ENCODE measurements around the gene TPM2.
"Not testable (repeated sequence)": the region's sequence is repeated elsewhere in the genome, so short reads cannot be mapped to it uniquely, and the experiment has no call there.

TPM2 gene

GRCh38 chr9:35636877-35637246 is 52.9 kb downstream of the TPM2 start:
- not testable (repeated sequence) for H3K4me3 ChIP-seq (ENCODE audit: low read depth, low read length); H3K9ac ChIP-seq; H3K27me3 ChIP-seq (ENCODE audit: control insufficient read depth, insufficient read depth, low read length); H3K36me3 ChIP-seq (ENCODE audit: control insufficient read depth, insufficient read depth, low read length); H3K9me3 ChIP-seq (ENCODE audit: control insufficient read depth, low read length); H3K4me2 ChIP-seq (ENCODE audit: low read length); H2AFZ ChIP-seq; H3K27ac ChIP-seq; H3K79me2 ChIP-seq; H3K4me1 ChIP-seq

GRCh38 chr9:35636135-35636876 is 53.4 kb downstream of the TPM2 start:
- Histone ChIP-seq H3K36me3 (ENCODE audit: control insufficient read depth, insufficient read depth, low read length) (no peaks in the 10 kb centered on the region), H3K27ac (no peak overlapping the region), H3K4me1 (no peaks in the 10 kb centered on the region), H3K9ac (no peak overlapping the region), H3K27me3 (ENCODE audit: control insufficient read depth, insufficient read depth, low read length) (no peaks in the 10 kb centered on the region), H3K9me3 (ENCODE audit: control insufficient read depth, low read length) (no peaks in the 10 kb centered on the region), H3K4me2 (ENCODE audit: low read length) (no peak overlapping the region), H3K79me2 (no peaks in the 10 kb centered on the region), H2AFZ (no peak overlapping the region), H3K4me3 (ENCODE audit: low read depth, low read length) (no peak overlapping the region)
- no peak for TF ChIP-seq CTCF (IDR thresholded peaks at IDR 0.05)

- H3K27ac ChIP-seq = no peak overlapping the region
- no peak for TF ChIP-seq CTCF (IDR thresholded peaks at IDR 0.05)
Observed at GRCh38 chr9:35635730-35636129, 54.0 kb downstream of the TPM2 start.

More at GRCh38 chr9:35635730-35636129, 54.0 kb downstream of the TPM2 start:
- H3K27me3 ChIP-seq (ENCODE audit: control insufficient read depth, insufficient read depth, low read length) = no peaks in the 10 kb centered on the region
- no peak overlapping the region for H3K9ac ChIP-seq
- no peak overlapping the region for H2AFZ ChIP-seq
- H3K36me3 ChIP-seq (ENCODE audit: control insufficient read depth, insufficient read depth, low read length) = no peaks in the 10 kb centered on the region
- no peak overlapping the region for H3K4me2 ChIP-seq (ENCODE audit: low read length)
- no peaks in the 10 kb centered on the region for H3K4me1 ChIP-seq
- H3K9me3 ChIP-seq (ENCODE audit: control insufficient read depth, low read length) = no peaks in the 10 kb centered on the region
- H3K4me3 ChIP-seq (ENCODE audit: low read depth, low read length) = no peak overlapping the region
- H3K79me2 ChIP-seq = no peaks in the 10 kb centered on the region
